AML-193 (cell line): ENCODE data around the gene CPT1A.

Experiments used
- DNase-seq, 2 experiments: peaks; one replicate each; lab custom pipeline; 2025; lab: John Stamatoyannopoulos, UW

CPT1A gene

GRCh38 chr11:68798221-68798813 is 43.4 kb downstream of the CPT1A start:
- DNase-seq = no peak

DNA sequence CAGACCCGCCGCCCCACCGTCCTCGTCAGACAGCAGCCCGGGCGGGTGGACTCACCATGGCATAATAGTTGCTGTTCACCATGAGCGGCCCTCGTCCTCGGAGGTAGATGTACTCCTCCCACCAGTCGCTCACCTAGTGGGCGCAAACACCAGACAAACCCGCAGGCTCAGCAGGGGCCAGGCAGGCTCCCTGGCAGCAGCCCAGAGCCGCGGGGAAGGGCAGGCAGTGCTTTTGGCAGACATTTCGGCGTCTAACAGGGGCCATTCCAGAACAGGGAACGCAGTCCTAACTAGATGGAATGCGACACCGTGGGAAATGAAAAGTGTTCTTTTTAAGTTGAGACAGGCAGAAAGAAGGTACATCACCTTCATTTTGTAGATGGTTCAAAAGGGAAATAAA is 44.9 kb downstream of the CPT1A start:
- DNase-seq = no peak

GRCh38 chr11:68792400-68792966 is 49.2 kb downstream of the CPT1A start:
- no peak for DNase-seq

DNA sequence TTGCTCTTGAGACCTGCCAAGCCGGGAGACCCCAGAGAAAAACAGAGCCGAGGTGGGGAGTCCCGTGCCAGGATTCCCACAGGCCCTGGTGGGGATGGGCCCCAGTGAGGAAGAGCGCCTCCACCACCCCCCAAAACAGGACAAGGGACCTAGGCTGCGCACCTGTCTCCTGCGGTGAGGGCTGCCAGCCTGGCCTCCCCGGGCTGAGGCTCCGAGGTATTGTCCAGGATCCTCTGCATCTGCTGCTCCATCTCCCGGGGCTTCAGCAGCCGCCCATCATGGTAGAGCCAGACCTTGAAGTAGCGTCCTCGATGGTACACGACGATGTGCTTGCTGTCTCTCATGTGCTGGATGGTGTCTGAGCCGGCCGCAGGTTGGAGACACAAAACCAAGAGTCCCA is 57.1 kb downstream of the CPT1A start:
- no peak for DNase-seq

- no peak for DNase-seq
Observed at GRCh38 chr11:68783216-68783821, 58.4 kb downstream of the CPT1A start.

GRCh38 chr11:68782711-68783110 is 59.0 kb downstream of the CPT1A start:
- DNase-seq = no peak

DNA sequence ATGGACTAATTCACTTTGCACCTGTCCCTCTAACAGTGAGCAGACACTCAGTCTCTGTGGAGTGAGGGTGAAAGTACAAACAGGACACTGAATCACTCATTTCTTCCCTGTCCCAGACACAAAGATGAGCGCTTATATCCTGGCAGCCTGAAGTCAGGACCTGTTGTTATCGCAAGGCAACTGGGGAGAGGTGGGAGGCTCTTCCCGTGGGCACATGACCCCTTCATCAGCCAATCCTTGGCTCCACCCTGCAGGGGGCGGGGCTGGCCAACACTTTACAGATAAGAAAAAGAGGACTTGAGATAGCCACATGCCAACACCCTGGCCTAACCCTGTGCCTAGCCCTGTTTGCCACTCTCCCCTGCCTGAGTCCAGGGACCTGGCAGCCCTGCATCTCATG is 60.9 kb downstream of the CPT1A start:
- DNase-seq = no peak

DNA sequence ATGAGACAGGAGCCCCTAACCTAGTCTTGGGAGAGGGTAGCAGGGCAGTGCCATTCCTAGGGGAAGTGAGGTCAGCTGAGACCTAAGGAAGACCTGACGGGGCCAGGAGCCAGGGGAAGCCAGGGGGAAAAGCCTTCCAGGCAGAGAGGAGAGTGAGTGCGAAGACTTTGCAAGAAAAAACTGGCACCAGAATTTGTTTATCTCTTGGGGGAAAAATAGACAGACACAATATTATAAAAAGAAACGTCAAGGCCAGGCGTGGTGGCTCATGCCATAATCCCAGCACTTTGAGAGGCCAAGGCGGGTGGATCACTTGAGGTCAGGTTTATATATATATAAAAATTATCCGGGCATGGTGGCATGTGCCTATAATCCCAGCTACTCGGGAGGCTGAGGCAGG is 63.5 kb downstream of the CPT1A start:
- DNase-seq = no peak

DNA sequence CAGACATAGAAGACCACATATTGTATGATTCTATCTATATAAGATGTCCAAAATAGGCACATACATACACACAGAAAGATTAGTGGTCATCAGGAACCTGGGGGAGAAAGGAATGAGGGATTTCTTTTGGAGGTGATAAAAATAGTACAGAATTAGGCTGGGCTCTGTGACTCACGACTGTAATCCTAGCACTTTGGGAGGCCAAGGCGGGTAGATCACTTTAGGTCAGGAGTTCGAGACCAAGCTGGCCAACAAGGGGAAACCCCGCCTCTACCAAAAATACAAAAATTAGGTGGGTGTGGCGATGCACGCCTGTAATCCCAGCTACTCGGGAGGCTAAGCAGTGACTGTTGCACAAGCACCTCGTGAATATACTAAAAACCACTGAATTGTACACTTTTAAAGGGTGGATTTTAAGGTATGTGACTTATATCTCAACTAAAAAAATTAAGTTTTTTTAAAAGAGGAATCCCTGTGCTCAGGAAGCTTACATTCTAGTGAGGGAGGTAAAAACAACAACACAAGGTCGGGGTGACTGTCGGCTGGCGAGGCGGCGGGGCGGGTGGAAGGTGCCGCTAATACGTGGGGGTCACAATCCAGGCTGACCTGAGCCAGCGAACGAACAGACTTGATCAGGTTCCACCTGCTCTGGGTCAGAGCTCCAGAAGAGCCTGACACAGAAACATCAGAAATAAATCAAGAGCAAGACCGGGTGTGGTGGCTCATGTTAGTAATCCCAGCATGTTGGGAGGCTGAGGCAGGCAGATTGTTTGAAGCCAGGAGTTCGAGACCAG is 65.1 kb downstream of the CPT1A start:
- DNase-seq = no peak

GRCh38 chr11:68775951-68776388 is 65.7 kb downstream of the CPT1A start:
- no peak for DNase-seq

DNA sequence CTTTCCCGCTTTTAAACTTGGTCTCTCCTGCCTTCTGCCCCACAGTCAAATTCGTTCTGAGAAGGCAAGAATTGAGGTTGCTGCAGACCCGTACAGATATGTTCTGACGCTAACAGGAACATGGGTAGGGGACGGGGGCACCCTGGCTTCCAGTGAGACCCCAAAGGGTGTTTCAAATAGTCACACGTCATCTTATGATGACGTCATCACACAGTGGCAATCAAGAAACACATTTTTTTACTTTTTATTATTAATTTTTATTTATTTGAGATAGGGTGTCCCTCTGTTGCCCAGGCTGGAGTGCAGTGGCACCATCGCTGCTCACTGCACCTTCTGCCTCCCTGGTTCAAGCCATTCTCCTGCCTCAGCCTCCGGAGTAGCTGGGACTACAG is 67.5 kb downstream of the CPT1A start:
- DNase-seq = no peak

DNA sequence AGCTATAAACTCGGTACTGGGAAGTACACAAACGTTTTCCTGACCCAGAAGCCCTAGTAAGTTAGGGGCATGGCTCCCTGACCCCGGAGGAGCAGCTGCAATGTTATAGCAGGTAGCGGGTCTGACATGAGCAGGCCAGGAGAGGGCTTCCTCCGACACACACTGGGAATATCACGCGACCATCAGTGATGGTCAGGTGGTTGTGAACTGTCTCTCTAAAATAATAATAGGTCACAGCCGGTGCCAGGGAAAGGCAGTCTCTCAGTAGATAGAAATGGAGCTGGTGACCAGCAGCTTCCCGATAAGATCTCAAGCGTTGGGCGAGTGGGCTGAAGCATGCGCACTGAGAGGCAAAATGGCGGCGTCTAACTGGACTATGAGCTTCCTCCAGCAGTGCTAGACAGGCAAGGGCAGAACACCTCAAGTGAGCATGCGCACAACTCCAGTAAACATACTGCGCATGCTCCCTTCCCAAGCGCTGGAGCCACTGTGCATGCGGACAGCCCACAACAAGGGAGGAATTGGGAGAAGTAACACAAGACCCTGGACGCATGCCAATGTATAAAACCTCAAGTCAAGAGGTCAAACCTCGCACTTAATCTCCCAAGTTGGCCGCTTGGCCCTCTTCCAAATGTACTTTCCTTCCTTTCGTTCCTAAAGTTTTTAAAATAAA is 68.1 kb downstream of the CPT1A start:
- DNase-seq = no peak

GRCh38 chr11:68772936-68773335 is 68.8 kb downstream of the CPT1A start:
- no peak for DNase-seq

- no peak for DNase-seq
Observed at GRCh38 chr11:68770781-68771180, 70.9 kb downstream of the CPT1A start.

- no peak for DNase-seq
Observed at GRCh38 chr11:68767672-68768071, 74.0 kb downstream of the CPT1A start.

GRCh38 chr11:68766786-68767185 is 74.9 kb downstream of the CPT1A start:
- no peak for DNase-seq

DNA sequence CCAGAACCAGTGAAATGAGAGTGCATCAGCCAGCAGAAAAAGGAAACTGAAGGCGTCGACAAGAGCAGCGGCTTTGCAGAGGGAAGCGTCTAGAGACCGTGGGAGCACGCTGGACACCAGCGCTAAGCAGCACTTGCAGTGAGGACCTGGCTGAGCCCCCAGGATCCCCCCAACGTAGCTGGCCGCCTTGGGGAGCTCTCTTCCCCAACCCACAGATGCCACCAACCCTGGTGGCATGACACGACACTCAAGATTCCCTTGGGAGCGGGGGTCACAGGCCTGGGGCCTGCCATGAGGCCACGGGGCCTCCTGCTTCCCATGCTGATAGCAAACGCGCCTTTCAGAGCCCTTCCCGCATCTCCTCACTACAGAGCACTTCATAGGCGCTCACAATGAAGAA is 77.0 kb downstream of the CPT1A start:
- DNase-seq = no peak

DNA sequence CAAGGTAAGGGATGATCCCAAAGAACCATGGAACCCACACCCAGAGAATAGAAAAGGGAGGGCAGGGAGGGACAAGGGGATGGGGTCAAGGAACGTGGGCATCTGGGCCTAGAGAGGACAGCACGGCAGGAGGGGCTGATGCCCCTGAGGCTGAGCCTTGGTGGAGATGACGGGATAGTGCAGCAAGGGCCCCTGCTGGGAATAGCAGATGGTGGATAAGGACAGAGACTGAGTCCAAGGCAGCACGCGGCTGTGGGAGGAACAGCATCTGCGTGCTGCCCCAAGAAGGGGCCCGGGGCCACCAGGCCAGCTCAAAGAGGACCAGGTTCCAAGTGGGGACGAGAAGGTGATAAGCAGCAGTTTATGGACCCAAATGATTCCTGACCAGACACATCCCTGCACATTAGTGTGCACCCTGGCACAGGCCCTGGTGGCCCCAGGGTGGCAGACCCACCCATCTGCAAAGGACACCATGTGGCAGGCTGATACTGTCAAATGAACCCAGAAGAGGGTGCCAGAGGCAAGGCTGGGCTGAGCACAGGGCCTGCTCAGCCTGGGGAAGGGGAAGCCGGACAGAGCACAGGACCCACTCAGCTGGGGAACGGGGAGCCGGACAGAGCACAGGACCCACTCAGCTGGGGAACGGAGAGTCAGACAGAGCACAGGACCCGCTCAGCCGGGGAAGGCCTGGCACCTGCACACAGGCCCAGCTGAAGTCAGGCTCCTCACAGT is 77.6 kb downstream of the CPT1A start:
- DNase-seq = no peak

GRCh38 chr11:68763181-68763721 is 78.5 kb downstream of the CPT1A start:
- no peak for DNase-seq

- DNase-seq = no peak
Observed at GRCh38 chr11:68762481-68762880, 79.2 kb downstream of the CPT1A start.

- no peak for DNase-seq
Observed at GRCh38 chr11:68761801-68762200, 79.9 kb downstream of the CPT1A start.

- DNase-seq = no peak
Observed at GRCh38 chr11:68759991-68760390, 81.7 kb downstream of the CPT1A start.
